DOHH2 (cell line): ENCODE results near the gene PYGM.

Experiments
- EZH2phosphoT487 ChIP-seq: fragments of 200-600 bp; sonication (generic); IDR thresholded peaks from 2 replicates; pipeline ENCODE4 v1.6.1; 2017; ENCODE audit warnings: borderline replicate concordance, mild to moderate bottlenecking, antibody characterized with exemption, low read length, moderate library complexity, mixed read lengths
- TF ChIP-seq, protein P1 (sequence below): fragments of 200-600 bp; sonication (generic); IDR thresholded peaks from one replicate; pipeline ENCODE4 v1.5.1; 2014; ENCODE audit warnings: antibody characterized with exemption, mild to moderate bottlenecking, low read depth, low read length; ENCODE audit not compliant: poor library complexity, severe bottlenecking

DNA sequence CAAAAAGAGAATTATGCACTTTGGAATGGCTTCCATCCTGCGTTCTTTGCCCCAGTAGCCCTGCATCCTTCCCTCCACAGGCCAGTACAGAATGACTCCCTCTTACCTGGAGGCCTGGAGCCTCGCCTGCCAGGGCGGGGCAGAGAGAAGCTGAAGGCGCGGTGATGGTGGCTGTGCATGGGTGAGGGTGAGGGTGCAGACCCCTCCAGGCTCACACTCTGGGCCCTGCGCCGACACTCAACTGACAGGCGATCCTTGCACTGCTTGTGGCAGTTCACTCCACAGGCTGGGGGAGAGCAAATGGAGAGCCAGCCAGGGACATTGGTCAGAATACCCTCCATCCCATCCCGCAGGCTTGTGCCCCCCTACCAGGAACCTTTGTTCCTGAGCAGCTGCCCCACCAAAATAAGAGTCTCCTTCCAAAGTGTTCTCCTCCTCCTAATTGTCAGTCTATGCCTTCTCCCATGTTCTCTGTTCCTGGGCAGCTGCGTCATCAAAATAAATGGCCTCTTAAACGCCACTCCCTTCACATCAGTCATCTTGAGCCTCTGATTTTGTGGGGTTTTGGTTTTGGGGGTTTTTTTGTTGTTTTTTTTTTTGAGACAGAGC, 30.9 kb downstream of the PYGM start:
- TF ChIP-seq, protein P1, sequence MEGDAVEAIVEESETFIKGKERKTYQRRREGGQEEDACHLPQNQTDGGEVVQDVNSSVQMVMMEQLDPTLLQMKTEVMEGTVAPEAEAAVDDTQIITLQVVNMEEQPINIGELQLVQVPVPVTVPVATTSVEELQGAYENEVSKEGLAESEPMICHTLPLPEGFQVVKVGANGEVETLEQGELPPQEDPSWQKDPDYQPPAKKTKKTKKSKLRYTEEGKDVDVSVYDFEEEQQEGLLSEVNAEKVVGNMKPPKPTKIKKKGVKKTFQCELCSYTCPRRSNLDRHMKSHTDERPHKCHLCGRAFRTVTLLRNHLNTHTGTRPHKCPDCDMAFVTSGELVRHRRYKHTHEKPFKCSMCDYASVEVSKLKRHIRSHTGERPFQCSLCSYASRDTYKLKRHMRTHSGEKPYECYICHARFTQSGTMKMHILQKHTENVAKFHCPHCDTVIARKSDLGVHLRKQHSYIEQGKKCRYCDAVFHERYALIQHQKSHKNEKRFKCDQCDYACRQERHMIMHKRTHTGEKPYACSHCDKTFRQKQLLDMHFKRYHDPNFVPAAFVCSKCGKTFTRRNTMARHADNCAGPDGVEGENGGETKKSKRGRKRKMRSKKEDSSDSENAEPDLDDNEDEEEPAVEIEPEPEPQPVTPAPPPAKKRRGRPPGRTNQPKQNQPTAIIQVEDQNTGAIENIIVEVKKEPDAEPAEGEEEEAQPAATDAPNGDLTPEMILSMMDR = no peak
- TF ChIP-seq EZH2phosphoT487 = no peak
